HG03095 (cell line): Measurements from ENCODE around the gene KPNA2.
"Not testable (repeated sequence)": the region's sequence is repeated elsewhere in the genome, so short reads cannot be mapped to it uniquely, and the experiment has no call there.

Source experiments
- ATAC-seq: cut with Tn5 transposase; IDR thresholded peaks from one replicate; pipeline ENCODE4 v1.9.1; 2021; ENCODE audit warnings: moderate library complexity; ENCODE audit not compliant: unreplicated experiment

KPNA2 gene

DNA sequence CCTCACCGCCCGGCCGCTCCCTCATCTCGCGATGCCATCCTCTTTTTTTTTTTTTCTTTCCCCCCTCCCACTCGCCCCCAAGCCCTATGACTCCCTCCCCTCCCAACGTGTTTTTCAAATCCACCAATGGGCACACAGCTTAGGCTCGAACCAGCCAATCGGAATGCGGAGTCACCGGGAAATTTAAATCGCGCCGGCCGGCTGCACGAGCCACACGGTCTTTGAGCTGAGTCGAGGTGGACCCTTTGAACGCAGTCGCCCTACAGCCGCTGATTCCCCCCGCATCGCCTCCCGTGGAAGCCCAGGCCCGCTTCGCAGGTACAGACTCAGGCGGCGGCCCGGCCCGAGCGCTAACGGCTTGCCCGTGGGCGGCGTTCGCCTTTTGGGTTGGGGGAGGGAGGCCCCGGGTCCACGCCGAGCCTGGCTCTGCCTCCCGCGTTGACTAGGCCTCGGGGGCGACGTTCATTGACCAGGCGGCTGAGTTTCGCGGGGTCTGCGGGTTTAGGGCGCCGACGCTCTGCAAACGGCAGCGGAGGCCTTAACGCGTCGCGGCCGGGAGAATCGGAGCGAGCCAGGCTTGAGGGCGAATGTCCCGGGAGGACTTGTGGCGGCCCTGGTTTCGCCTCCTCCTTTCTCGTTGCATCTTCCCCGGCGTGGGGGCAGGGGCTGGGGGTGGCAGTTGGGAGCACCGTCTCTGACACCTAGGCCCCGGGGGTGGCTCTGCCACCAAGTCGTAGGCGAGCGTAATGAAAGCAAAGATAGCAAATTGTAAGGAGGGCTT is at the start of gene KPNA2:
Gene KPNA2 (plus strand): TSS at position 213 of the 781 bp plus-strand sequence. CDS start 1,398 bp downstream, outside the sequence.
- ATAC-seq, result peak; percentile 88

DNA sequence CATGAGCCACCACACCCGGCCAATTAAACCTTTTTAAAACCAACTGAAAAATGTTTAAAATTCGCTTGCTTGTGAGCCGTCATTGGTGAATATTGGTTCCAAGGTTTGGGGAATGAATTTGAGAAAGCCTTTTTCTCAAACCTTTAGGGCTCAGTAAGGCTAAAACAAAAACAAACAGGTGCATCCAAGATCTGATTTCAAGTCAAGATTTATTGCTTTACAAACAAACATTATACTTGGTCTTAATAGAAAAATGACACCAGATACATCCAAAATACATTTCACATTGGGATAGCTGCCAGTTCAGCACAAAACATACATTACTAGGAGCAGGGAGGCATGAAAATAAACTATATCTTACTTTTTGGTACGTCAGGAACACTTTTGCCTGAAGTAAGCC is 44.6 kb upstream of the KPNA2 start:
- no peak for ATAC-seq

DNA sequence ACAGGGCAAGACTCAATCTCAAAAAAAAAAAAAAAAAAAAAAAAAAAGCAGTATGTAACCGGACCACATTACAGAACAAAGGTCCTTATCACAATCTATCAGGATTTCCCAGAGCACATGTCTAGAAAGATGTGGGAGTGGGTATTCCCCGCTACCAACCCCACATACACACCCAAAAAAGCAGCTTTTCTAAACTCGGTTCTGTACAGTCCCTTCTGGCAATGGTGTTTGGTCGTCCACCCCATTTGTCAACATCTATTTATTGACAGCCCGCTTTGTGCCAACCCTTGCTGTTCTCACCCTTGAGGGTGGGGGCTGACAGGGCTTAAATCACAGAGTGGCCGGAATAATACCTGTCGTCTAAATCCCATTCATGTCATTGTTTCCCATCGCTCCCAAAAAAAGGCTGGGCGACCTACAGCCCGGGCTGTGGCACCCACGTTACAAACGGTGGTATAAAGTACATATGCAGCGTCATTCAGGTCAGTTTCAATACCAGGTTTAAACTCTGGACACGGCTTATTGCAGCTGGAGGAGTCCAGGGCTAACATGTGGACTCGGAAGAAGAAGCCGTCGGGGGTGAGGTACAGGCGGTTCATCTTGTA is 42.9 kb upstream of the KPNA2 start:
- peak; percentile 3 for ATAC-seq

DNA sequence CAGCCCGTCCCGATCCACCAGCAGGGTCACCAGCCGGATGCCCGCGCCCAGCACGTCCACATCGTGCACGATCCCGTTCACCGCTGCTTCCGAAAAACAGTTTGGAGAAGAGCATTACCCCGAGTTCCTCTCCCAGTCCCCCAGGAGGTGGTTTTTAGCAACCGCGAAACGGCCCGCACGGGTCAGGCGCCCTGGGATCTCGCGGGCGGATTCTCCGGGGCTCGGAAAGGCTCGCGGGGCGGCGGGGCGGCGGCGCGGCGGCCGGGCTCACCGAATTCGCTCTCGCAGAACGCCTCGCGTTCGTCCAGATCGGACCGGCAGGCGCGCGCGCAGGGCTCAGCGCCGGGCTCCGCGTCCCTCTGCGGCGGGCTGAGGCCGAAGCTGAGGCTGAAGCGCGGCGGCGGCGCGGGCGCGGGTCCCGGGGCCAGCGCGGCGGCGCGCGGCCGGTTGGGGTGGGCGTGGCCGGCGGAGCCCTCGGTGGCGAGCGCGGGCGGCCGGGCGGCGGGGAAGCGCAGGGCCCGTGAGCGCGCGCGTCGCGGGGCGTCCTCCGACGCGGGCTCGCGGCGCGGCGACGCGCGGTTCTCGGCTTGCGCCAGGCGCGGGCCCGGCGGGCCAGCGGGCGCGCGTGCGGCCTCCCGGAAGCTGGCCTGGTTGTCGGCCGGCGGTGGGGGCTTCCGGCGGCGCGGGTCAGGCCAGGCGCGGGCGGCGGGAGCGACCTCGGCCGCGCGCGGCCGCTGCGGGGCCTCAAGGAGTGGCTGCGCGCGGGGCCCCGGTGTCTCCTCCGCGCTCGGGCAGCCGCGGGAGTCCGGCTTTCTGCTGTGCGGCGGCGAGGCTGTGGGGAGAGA is 42.2 kb upstream of the KPNA2 start:
- peak; percentile 68 for ATAC-seq

DNA sequence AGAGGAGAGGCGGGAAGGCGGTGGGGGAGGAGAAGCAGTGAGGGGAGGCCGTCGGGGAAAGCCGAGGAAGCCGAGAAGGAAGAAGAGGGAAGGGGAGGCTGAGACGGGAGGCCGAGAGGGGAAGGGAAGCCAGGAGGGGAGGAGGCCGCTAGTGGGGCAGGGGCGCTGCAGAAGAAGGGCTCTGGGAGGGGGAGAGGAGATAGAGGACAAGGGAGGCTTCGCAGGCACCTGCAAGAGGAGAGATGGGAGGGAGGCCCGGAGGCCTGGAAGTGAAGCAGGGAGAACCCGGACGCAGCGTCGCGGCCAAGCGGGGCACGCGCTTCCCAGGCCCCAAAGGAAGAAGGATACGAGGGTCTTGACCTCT is 41.6 kb upstream of the KPNA2 start:
- no peak for ATAC-seq

DNA sequence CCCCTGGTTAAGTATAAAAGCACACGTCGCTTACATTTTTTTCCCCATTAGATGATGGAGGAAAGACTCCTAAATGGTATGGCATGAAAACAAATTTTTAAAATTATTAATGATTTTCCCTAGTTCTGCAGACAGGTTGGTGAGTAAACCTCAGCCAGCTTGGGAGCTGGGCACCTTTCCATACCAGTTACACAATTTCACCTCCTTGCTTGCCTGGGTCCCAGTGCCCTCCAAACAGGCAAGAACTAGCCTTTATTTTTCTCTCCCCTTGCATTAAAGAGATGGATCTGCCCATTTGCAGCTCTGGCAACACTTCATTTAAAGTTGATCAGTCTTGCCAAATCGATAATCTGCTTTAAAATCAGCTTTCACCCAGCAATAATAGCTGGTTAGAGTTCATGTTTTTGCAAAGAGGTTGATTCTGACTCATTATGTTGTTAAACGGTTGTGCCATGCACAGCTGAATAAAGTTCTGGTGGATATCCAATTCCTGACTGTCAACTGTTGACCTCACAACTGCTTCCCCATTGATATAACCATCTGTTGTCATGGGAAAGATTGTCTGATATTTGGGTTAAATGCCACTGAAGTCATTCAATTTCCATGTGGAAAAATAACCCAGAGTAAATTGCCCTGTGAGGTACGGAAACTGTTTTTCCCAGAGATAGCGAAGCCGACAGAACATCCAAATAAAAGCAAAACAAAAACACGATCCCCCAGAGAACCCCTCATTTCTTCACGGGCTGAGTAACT is 40.5 kb upstream of the KPNA2 start:
- ATAC-seq, result no peak

DNA sequence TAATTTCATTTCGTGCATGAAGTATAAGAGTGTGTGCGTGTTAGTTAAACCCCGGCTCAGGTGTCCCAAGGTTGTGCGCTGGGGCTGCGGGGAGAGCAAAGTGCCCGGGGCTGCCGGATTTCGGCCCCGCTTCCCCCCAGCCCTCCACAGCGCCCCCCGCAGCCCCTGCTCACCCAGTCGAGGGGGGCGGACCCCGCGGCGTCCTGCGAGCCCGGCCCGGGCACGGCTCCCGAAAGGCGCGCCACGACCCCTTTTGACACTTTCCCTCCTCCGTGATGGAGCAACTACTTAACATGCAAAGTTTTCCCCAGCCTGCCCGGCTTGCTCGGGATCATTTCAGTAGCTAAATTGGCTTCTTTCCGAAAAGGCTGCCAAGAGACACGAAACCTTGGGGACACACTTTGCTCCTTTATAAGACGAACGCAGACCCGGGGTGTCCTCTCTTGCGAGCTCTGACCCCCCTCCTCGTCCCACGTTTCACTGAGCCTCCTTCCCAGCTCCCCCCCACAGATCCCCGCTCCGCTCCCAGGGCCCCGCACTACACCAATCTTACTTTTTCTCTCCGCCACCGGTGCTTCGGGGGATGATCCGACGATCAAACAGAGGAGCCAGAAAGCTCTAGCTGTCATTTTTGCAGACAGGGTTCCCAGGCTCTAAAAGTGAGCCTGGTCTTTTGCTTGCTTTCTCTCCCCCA is 39.8 kb upstream of the KPNA2 start:
- ATAC-seq, result no peak

DNA sequence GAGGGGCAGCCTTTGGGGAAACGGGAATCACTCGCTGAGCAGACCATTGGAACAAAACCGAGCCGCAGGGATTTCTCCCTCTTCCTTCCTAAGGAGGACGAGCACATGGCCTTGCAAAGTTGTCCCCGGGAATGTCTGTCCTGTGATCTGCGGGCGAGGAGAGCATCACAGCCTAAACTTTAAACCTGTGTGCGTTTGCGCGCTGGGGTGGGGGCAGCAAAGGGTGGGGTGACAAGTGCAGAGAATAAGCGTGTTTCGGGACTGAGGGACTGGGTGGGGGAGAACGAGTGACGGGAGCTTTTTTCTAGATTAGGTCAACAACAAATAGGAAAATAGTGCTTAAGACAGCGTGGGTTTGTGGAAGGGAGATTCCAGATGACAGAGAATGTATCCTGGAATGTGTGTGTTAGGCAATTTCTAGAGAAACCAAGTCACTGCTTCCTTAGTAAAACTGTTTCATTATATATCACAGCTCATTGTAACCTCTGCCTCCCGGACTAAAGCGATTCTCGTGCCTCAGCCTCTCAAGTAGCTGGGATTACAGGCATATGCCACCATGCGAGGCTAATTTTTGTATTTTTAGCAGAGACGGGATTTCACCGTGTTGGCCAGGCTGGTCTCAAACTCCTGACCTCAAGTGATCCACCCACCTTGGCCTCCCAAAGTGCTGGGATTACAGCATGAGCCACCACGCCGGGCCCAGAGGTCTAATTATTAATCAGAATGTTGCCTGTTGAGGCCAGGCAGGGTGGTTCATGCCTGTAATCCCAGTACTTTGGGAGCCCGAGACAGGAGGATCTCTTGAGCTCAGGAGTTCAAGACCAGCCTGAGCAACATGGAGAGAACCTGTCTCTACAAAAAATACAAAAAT is 39.0 kb upstream of the KPNA2 start, which contains the start of gene C17orf58:
Gene C17orf58 (minus strand): TSS at position 169 of the 871 bp plus-strand sequence. CDS start 271 bp downstream, outside the sequence.
- not testable (repeated sequence) for ATAC-seq

DNA sequence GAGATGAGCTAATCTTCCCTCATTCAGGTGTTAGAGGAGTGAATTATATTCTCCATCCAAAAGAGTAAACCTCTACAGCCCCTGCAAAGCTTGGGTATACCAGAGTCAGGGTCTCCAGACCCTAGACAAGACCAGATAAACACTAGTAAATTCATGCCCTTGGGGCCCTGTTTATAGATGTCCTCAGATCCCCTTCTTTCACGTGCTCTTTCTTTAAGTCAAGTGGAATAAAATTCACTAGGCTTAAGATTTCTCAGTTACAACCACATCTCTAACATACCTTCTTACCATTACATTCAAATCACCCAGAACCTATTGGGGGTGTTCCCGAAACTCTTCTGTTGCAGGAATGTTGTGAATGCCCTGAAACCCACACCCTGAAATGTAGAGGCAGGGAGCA is 37.1 kb upstream of the KPNA2 start:
- no peak for ATAC-seq

DNA sequence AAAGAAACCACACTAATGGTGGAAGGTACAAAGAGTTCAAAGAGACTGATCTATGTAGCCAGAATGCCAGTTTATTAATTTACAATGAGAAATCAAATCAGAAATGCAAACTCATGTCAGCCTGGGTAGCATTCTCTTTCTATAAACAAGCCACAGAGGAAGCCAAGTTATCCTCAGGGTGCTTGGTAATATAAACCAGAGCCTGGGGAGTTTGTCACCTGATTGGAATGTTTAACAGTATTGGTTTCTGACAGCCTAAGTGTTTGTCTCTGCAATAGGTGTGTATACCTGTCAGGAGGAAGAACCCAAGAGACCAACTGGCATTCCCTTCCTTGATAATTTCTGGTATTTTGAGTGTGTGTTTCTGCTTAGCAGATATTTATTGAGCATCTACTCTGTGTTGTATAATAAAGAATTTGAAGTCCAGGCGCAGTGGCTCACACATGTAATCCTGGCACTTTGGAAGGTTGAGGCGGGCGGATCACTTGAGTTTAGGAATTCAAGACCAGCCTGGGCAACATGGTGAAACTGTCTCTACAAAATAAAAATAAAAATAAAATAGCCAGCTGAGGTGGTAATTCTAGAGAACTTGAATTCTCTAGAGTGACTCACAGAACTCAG is 36.1 kb upstream of the KPNA2 start:
- no peak for ATAC-seq

DNA sequence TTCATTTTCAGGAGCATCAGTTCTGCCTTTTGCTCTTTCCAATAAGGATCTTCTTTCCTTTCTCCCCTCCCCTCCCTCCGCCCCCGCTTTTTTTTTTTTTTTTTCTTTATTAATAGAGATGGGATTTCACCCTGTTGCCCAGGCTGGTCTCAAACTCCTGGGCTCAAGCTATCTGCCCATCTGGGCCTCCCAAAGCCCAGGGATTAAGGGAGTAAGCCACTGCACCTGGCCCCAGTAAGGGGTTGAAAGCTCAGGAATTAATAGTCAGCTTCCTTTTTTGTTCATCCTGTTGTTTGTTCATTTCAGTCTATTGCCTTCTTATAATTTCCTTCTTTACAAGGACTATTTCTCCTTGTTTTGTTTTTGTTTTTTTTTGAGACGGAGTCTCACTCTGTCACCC is 31.3 kb upstream of the KPNA2 start:
- no peak for ATAC-seq

DNA sequence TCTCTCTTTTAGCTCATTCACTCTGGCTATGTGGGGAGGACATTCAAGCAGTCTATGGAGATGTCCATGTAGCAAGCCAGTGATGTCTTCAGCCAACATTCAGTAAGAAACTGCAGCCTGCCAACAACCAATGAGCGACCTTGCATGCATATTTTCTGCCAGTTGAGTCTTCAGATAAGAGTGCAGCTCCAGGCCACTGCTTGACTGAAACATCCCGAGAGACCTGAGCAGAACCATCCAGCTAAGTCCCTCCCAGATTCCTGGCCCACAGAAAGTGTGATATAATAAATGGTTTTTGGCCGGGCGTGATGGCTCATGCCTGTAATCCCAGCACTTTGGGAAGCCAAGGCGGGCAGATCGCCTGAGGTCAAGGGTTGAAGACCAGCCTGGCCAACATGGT is 28.7 kb upstream of the KPNA2 start:
- no peak for ATAC-seq

DNA sequence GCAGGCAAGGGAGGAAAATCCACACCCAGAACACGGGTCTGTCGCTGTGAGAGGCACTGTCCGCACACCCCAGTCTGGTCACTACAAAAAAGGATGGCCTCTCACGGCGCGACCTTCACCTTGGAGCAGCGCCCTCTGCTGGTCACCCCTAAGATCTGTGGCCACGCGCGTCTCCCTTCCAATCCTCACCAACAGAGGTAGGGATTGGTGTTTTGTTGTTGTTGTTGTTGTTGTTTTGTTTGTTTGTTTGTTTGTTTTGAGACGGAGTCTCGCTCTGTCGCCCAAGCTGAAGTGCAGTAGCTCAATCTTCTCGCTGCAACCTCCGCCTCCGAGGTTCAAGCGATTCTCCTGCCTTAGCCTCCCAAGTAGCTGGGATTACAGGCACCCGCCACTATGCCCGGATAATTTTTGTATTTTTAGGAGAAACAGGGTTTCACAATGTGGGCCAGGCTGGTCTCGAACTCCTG is 24.3 kb upstream of the KPNA2 start:
- no peak for ATAC-seq

DNA sequence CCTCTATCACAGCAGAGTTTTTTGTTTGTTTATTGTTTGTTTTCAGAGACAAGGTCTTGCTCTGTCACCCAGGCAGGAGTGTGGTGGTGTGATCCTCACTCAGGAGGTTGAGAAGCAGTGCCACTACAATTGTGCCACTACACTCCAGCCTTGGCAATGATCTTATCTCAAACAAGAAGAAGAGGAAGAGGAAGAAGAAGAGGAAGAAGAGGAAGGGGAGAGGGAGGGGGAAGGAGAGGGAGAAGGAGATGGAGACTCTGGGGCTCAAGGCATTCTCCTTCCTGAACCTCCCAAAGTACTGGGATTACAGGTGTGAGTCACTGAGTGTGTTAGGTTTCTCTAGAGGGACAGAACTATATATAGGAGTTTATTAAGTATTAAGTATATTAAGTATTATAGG is 22.1 kb upstream of the KPNA2 start:
- no peak for ATAC-seq

DNA sequence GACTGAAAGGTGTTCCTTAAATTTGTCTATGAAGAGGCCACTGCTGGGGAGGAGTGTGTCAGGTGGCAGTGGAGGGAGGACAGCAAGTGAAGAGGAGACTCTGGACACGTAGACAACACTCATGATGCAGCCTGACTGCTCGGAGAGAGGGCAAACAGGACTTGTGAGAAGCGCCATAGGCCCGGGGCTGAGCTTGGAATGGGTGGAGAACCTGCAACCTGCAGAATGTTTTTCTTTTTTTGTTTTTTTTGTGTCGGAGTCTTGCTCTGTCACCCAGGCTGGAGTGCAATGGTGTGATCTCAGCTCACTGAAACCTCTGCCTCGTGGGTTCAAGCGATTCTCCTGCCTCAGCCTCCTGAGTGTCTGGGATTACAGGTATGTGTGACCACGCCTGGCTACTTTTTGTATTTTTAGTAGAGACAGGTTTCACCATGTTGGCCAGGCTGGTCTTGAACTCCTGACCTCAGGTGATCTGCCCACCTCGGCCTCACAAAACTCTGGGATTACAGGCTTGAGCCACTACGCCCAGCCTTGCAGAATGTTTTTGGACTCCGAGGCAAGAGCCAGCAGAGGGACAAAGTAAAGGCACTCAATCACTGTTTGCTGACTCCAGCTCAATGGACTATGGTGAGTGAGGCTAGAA is 20.3 kb upstream of the KPNA2 start:
- no peak for ATAC-seq

DNA sequence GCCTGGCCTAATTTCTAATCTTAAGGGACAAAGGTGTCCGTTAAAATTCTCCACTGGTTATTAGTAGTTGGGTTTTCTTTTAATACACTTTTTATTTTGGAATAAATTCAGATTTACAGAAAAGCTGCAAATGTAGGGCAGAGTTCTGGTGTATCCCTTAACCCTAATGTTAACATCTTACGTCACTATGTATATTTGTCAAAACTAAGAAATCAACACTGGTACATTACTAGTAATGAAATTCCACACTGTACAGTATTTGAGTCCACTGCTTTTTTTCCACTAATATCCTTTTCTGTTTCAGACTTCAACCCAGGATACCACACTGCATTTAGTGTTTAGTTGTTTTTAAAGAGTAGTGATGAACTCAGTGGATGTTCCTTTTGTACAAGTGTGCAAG is 18.7 kb upstream of the KPNA2 start:
- no peak for ATAC-seq

DNA sequence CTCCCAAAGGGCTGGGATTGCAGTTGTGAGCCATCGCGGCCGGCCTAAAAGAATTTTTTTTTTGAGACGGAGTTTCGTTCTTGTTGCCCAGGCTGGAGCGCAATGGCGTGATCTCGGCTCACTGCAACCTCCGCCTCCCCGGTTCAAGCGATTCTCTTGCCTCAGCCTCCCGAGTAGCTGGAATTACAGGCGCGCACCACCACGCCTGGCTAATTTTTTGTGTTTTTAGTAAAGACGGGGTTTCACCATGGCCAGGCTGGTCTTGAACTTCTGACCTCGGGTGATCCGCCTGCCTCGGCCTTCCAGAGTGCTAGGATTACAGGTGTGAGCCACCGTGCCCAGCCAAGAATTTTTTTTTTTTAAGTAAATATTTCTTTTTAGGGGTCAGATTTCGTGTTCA is 17.0 kb upstream of the KPNA2 start:
- not testable (repeated sequence) for ATAC-seq

DNA sequence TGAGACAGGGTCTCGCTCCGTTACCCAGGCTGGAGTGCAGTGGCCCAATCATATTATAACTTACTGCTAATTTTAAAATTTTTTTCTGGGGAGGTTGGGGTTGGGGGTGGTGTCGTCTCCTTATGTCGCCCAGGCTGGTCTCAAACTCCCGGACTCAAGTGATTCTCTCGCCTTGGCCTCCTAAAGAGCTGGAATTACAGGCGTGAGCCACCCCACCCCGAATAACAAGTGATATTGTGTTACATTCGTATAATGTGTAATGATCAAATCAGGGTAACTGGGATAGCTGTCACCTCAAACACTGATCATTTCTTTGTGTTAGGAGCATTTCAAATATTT is 16.2 kb upstream of the KPNA2 start:
- ATAC-seq, result no peak
